Activated CD4-positive, CD25-positive, alpha-beta regulatory T cell treated with anti-CD3 and anti-CD28 coated beads, Interleukin-2, amount 50 U/mL, for 72 hours (primary cell): Measurements from ENCODE around the gene TMEM254.

Experiments
- DNase-seq: peaks from one replicate; pipeline ENCODE4 v3.0.0; 2021

The TMEM254 gene

GRCh38 chr10:80136134-80136571 is 57.7 kb downstream of the TMEM254 start:
- DNase-seq: no peak

GRCh38 chr10:80137031-80137862 is 58.8 kb downstream of the TMEM254 start:
- DNase-seq: no peak

- DNase-seq: no peak
Measured at GRCh38 chr10:80137920-80138319, 59.5 kb downstream of the TMEM254 start.

- no peak for DNase-seq
Measured at GRCh38 chr10:80139265-80139664, 60.8 kb downstream of the TMEM254 start.

GRCh38 chr10:80140251-80140650 is 61.8 kb downstream of the TMEM254 start:
- DNase-seq: no peak

- DNase-seq: no peak
Measured at GRCh38 chr10:80141696-80142460, 63.4 kb downstream of the TMEM254 start.
